Neural cell (in vitro differentiated cells): ENCODE data around the gene KCNQ5. TPM values are rescaled to one million over a fixed set of nuclear protein-coding genes. Genes with fewer than 3 reads are reported as not detected.

Experiments
- H2AFZ ChIP-seq: fragments of 200-600, 300-800 bp; sonication (generic), shearing (Covaris generic); 2 replicates; pipeline ENCODE4 v1.6.0; 2014; ENCODE audit warnings: low read depth, mild to moderate bottlenecking, antibody characterized with exemption, low read length, moderate library complexity
- H3F3A ChIP-seq: fragments of 200-600 bp; shearing (Covaris generic); 2 replicates; pipeline ENCODE4 v1.6.1; 2016; ENCODE audit warnings: mild to moderate bottlenecking, moderate library complexity, mixed read lengths, antibody characterized with exemption, low read length; ENCODE audit not compliant: insufficient read depth, poor library complexity, severe bottlenecking
- H3K27ac ChIP-seq: fragments of 200-600, 300-800 bp; sonication (generic), shearing (Covaris generic); 2 replicates; pipeline ENCODE4 v1.5.1; 2014; ENCODE audit warnings: mild to moderate bottlenecking, low read length, moderate library complexity
- H3K27me3 ChIP-seq: fragments of 300-800, 200-600 bp; sonication (generic), shearing (Covaris generic); 2 replicates; pipeline ENCODE4 v1.6.0; 2014; ENCODE audit warnings: mild to moderate bottlenecking, low read depth, low read length, moderate library complexity; ENCODE audit not compliant: insufficient read depth
- H3K36me3 ChIP-seq: fragments of 300-800, 200-600 bp; sonication (generic), shearing (Covaris generic); 2 replicates; pipeline ENCODE4 v1.5.1; 2014; ENCODE audit warnings: mild to moderate bottlenecking, antibody characterized with exemption, low read length, moderate library complexity; ENCODE audit not compliant: insufficient read depth
- H3K4me2 ChIP-seq: fragments of 300-800, 200-600 bp; sonication (generic), shearing (Covaris generic); 2 replicates; pipeline ENCODE4 v1.6.0; 2014; ENCODE audit warnings: mild to moderate bottlenecking, low read length
- H3K4me3 ChIP-seq: fragments of 300-800, 200-600 bp; sonication (generic), shearing (Covaris generic); 2 replicates; pipeline ENCODE4 v1.5.1; 2014; ENCODE audit warnings: mild to moderate bottlenecking, low read length, moderate library complexity
- H3K79me2 ChIP-seq: fragments of 200-600 bp; shearing (Covaris generic); replicated peaks from 2 replicates; pipeline ENCODE4 v1.6.0; 2014; ENCODE audit warnings: mild to moderate bottlenecking, low read length, moderate library complexity; ENCODE audit not compliant: insufficient read depth
- H3K9ac ChIP-seq: fragments of 300-800, 200-600 bp; sonication (generic), shearing (Covaris generic); 2 replicates; pipeline ENCODE4 v1.6.1; 2016; ENCODE audit warnings: mild to moderate bottlenecking, low read length, mixed read lengths
- H3K9me2 ChIP-seq: fragments of 200-600 bp; shearing (Covaris generic); 2 replicates; pipeline ENCODE4 v1.6.1; 2016; ENCODE audit warnings: mild to moderate bottlenecking, low read length, mixed read lengths; ENCODE audit not compliant: insufficient read depth
- H3K9me3 ChIP-seq: fragments of 200-600, 300-800 bp; sonication (generic), shearing (Covaris generic); 2 replicates; pipeline ENCODE4 v1.6.1; 2016; ENCODE audit warnings: mild to moderate bottlenecking, mixed run types, low read length, moderate library complexity, mixed read lengths
- H4K20me1 ChIP-seq: fragments of 200-600 bp; shearing (Covaris generic); 2 replicates; pipeline ENCODE4 v1.6.1; 2016; ENCODE audit warnings: mild to moderate bottlenecking, mixed run types; ENCODE audit not compliant: insufficient read depth
- EP300 ChIP-seq: fragments of 450-650 bp; conservative IDR thresholded peaks from 2 replicates; pipeline ENCODE4 v1.6.1; 2014; ENCODE audit warnings: antibody characterized with exemption, mild to moderate bottlenecking, moderate library complexity; ENCODE audit not compliant: poor library complexity, severe bottlenecking
- EZH2 ChIP-seq: fragments of 200-600, 300-800 bp; shearing (Covaris generic), sonication (generic); IDR thresholded peaks from 2 replicates; pipeline ENCODE4 v1.6.1; 2014; ENCODE audit warnings: antibody characterized with exemption, low read length, borderline replicate concordance, mild to moderate bottlenecking; ENCODE audit not compliant: insufficient read depth, poor library complexity, severe bottlenecking
- MXI1 ChIP-seq: fragments of 450-650 bp; conservative IDR thresholded peaks from 2 replicates; pipeline ENCODE4 v1.6.1; 2014; ENCODE audit warnings: antibody characterized with exemption, mild to moderate bottlenecking; ENCODE audit not compliant: poor library complexity, severe bottlenecking
- POLR2AphosphoS5 ChIP-seq: IDR thresholded peaks from 2 replicates; pipeline ENCODE4 v1.6.1; 2012
- RAD21 ChIP-seq: fragments of 450-650 bp; conservative IDR thresholded peaks from 2 replicates; pipeline ENCODE4 v1.6.1; 2014; ENCODE audit warnings: antibody characterized with exemption, mild to moderate bottlenecking, moderate library complexity
- SMC3 ChIP-seq: fragments of 450-650 bp; conservative IDR thresholded peaks from 2 replicates; pipeline ENCODE4 v1.6.1; 2014; ENCODE audit warnings: antibody characterized with exemption, mild to moderate bottlenecking, moderate library complexity; ENCODE audit not compliant: poor library complexity
- TAF1 ChIP-seq: IDR thresholded peaks from 2 replicates; pipeline ENCODE4 v1.6.1; 2012; ENCODE audit warnings: low read depth
- polyA plus RNA-seq: library from polyadenylated mRNA; depleted of rRNA; stranded (reverse); fragments of >200 nt; gene quantifications from 2 replicates; pipeline ENCODE4 v1.2.3, GENCODE V29; 2014
- TF ChIP-seq, protein P1 (sequence below): fragments of 450-650 bp; IDR thresholded peaks from 2 replicates; pipeline ENCODE4 v1.5.1; 2014; ENCODE audit warnings: antibody characterized with exemption, mild to moderate bottlenecking, moderate library complexity; ENCODE audit not compliant: poor library complexity, severe bottlenecking
- TF ChIP-seq, protein P2 (sequence below): IDR thresholded peaks from 2 replicates; pipeline ENCODE4 v1.6.1; 2012; ENCODE audit warnings: borderline replicate concordance

Gene KCNQ5
- polyA plus RNA-seq, 1 donor from 2014 or later: 0.30 TPM

DNA sequence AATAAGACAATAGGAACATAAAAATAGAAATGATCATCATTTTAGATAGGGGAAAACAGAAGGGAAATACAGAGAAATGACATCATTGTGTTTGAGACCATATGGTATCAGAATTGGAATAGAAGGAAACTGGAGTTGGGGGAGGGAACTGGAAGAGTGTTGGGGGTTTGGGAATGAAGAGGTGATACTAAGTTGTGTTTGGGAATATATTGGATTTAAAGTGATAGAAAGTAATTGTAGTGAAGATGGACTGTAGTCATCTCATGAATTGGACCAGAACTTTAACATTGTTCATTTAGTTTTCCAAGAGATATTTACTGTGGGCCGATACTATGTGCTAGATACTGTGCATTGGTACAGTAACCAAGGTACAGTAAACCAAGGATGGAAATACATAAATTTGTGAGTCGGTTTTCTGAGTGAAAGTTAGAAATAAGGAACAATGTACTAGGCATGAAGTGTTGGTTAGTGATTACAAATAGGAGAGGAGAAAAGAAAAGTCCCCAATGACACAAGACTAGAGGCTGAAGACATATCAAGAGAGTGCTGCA, 32.3 kb downstream of the KCNQ5 start:
- no peak for TF ChIP-seq RAD21
- TF ChIP-seq POLR2AphosphoS5: no peak
- TF ChIP-seq, protein P1, sequence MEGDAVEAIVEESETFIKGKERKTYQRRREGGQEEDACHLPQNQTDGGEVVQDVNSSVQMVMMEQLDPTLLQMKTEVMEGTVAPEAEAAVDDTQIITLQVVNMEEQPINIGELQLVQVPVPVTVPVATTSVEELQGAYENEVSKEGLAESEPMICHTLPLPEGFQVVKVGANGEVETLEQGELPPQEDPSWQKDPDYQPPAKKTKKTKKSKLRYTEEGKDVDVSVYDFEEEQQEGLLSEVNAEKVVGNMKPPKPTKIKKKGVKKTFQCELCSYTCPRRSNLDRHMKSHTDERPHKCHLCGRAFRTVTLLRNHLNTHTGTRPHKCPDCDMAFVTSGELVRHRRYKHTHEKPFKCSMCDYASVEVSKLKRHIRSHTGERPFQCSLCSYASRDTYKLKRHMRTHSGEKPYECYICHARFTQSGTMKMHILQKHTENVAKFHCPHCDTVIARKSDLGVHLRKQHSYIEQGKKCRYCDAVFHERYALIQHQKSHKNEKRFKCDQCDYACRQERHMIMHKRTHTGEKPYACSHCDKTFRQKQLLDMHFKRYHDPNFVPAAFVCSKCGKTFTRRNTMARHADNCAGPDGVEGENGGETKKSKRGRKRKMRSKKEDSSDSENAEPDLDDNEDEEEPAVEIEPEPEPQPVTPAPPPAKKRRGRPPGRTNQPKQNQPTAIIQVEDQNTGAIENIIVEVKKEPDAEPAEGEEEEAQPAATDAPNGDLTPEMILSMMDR: no peak
- TF ChIP-seq, protein P2, sequence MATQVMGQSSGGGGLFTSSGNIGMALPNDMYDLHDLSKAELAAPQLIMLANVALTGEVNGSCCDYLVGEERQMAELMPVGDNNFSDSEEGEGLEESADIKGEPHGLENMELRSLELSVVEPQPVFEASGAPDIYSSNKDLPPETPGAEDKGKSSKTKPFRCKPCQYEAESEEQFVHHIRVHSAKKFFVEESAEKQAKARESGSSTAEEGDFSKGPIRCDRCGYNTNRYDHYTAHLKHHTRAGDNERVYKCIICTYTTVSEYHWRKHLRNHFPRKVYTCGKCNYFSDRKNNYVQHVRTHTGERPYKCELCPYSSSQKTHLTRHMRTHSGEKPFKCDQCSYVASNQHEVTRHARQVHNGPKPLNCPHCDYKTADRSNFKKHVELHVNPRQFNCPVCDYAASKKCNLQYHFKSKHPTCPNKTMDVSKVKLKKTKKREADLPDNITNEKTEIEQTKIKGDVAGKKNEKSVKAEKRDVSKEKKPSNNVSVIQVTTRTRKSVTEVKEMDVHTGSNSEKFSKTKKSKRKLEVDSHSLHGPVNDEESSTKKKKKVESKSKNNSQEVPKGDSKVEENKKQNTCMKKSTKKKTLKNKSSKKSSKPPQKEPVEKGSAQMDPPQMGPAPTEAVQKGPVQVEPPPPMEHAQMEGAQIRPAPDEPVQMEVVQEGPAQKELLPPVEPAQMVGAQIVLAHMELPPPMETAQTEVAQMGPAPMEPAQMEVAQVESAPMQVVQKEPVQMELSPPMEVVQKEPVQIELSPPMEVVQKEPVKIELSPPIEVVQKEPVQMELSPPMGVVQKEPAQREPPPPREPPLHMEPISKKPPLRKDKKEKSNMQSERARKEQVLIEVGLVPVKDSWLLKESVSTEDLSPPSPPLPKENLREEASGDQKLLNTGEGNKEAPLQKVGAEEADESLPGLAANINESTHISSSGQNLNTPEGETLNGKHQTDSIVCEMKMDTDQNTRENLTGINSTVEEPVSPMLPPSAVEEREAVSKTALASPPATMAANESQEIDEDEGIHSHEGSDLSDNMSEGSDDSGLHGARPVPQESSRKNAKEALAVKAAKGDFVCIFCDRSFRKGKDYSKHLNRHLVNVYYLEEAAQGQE: no peak
- no peak for TF ChIP-seq EZH2
- TF ChIP-seq MXI1: no peak
- no peak for TF ChIP-seq TAF1
- TF ChIP-seq EP300: no peak
- TF ChIP-seq SMC3: no peak
- Histone ChIP-seq H3K36me3 (no peaks in the 10 kb centered on the region), H4K20me1 (no peaks in the 10 kb centered on the region), H3K27ac (no peak overlapping the region), H3F3A (no peaks in the 10 kb centered on the region), H3K9ac (no peak overlapping the region), H3K9me2 (no peaks in the 10 kb centered on the region), H3K4me3 (no peak overlapping the region), H3K79me2 (no peaks in the 10 kb centered on the region), H3K27me3 (no peaks in the 10 kb centered on the region), H3K9me3 (no peaks in the 10 kb centered on the region), H3K4me2 (no peak overlapping the region), H2AFZ (no peak overlapping the region)

DNA sequence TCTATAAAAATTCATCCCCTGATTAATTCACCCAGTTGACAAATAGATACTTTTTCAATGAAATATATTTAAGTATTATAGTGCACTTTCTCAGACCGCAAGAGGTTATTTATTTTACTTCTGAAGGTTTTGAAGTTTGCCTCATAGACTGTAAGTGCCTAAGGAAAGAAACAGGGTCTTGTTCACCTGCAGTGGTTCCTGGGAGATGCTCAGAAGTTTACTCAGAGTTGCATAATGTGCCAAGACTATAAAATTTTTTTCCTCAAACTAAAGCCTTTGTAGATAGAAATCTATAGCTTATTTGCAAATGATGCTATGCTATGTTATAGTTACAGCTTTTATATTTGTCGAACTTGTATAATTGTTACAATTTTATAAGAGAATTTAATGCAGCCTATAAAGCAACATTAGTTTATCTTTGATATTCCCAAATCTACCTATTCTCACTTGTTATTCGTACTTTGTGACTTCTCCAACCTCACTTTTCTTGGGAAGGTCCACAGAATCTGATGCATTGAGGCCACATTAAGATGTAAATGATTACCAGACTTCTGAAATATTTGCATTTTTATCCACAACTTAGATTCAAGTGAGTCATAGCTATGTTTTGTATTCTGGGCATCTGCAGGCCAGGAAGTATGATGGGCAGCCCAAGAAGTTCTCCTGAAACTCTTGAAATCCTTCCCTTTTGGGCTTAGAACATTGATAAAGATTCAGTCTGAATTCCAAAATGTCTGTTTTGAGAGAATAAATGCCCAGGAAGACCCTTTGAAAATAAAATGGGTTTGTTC, 35.7 kb downstream of the KCNQ5 start:
- no peak overlapping the region for H2AFZ ChIP-seq
- no peaks in the 10 kb centered on the region for H3K9me3 ChIP-seq
- no peaks in the 10 kb centered on the region for H3F3A ChIP-seq
- H4K20me1 ChIP-seq: no peaks in the 10 kb centered on the region
- no peak overlapping the region for H3K4me2 ChIP-seq
- H3K4me3 ChIP-seq: no peak overlapping the region
- H3K36me3 ChIP-seq: no peaks in the 10 kb centered on the region
- no peaks in the 10 kb centered on the region for H3K79me2 ChIP-seq
- no peaks in the 10 kb centered on the region for H3K9me2 ChIP-seq
- H3K27ac ChIP-seq: no peak overlapping the region
- H3K9ac ChIP-seq: no peak overlapping the region
- TF ChIP-seq EP300 (no peak), POLR2AphosphoS5 (no peak), TAF1 (no peak), RAD21 (no peak)
- TF ChIP-seq, protein P2: no peak
- TF ChIP-seq, protein P1: no peak
- no peaks in the 10 kb centered on the region for H3K27me3 ChIP-seq
